Left forelimb (tissue), 1 donor: ENCODE measurements around the gene TAF3.
"Not testable (repeated sequence)": the region's sequence is repeated elsewhere in the genome, so short reads cannot be mapped to it uniquely, and the experiment has no call there.

Experiments used
- DNase-seq: peaks from one replicate; pipeline ENCODE4 v3.0.0-alpha.2; 2018; ENCODE audit warnings: low spot score

TAF3 gene

DNA sequence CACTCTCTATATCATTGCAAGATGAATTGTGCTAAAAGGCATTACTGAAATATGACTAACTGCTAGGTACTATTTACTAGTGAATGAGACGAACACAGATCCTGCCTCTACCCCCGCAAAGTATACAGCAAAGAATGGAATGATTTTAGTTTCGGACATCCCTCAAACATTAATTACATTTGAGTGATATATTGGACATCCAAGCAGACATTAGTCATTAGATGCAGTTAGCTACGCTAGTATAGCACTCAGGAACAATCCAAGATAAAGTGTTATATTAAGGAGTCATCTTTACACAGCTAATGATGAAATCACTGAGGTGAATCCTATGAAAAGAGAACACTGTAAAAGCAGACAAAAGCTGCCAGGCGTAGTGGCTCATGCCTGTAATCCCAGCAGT is 7.3 kb upstream of the TAF3 start:
- DNase-seq, result no peak

DNA sequence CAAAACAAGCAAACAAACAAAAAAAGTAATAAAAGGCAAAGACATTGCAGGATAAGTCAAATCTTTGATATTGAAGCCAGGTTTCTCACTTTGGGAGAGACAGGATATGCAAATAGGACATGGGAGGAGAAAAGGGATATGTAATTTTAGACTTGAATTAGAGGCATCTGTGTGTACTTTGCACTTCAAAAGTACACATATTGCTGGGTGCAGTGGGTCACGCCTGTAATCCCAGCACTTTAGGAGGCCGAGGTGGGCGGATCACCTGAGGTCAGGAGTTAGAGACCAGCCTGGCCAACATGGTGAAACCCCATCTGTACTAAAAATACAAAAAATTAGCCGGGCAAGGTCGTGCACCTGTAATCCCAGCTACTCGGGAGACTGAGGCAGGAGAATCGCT is 6.6 kb upstream of the TAF3 start:
- DNase-seq, result not testable (repeated sequence)

DNA sequence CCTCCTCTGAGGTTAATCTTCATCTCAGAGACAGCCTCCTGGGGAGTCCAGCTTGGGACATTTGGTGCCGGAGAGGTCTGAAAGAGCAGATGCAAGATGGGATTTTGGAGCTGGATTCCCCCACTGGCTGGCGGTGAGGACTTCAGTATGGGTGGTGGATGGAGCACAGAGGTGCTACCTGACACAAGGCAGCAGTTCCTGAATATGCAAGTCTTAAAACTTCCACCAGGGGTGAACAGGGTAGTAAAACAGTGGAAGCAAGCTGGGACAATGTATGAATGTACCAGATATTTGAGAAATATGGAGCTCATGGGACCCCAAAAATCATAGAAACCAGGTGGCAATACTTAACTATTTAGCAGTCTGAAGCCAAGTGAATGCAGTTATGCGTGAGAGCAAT is 4.8 kb upstream of the TAF3 start:
- no peak for DNase-seq

DNA sequence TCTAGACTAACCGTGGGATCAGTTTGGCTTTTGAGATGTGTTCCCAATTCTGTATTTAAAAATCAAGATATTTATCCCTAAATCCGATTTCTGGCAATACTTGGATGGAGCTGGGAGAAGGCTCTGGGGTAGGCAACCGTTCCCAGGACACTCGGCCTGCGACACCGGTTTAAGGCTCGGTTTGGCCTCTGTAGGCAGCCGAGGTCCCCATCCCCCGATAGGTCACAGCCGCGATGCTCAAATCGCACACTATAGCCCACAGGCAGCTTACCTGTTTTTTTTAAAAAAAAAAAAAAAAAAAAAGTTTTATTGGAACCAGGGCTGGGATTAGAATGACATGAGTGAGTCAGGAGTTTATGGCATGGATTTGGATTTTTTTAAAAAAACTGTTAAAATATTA is 729 bp upstream of the TAF3 start:
- no peak for DNase-seq

GRCh38 chr10:7817984-7818294 is 366 bp upstream of the TAF3 start:
- DNase-seq, result no peak

GRCh38 chr10:7819121-7819460 is 786 bp downstream of the TAF3 start:
- DNase-seq, result no peak

GRCh38 chr10:7824251-7824650 is 5.9 kb downstream of the TAF3 start:
- DNase-seq, result no peak

DNA sequence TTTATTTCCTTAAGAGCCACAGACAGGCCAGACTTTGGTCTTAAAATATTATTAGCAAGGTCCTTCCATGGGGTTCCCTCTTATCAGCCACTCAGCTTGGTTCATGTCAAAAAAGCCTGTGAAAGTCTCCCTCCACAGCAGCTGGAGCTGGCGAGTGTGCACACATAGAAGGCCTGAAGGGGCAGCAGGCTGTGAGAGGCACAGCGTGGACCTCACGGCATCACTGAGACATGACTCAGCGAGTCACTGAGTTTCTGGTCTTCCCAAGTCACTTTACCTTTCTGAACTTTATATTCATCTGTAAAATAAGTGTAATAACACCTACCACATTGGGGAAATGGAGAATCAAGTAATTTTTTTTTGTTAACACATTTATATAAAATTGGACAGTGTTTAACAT is 8.7 kb downstream of the TAF3 start:
- no peak for DNase-seq

DNA sequence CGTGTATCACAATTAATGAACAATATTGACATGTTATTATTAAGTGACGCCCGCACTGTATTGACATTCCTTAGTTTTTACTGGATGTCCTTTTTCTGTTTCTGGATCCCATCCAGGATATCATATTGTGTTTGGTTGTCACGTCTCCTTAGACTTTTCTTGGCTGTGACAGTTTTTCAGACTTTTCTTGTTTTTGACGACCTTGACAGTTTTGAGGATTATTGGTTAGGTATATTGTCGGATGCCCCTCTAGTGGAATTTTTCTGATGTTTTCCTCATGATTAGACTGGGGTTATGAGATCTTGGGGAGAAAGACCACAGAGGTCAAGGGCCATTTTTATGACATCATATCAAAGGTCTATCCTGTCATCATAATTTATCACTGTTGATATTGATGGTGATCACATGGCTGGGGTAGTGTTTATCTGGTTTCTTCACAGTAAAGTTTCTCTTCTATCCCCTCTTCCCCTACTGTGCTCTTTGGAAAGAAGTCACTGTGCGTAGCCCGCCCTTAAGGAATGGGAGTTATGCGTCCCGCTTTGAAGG is 11.1 kb downstream of the TAF3 start:
- no peak for DNase-seq

DNA sequence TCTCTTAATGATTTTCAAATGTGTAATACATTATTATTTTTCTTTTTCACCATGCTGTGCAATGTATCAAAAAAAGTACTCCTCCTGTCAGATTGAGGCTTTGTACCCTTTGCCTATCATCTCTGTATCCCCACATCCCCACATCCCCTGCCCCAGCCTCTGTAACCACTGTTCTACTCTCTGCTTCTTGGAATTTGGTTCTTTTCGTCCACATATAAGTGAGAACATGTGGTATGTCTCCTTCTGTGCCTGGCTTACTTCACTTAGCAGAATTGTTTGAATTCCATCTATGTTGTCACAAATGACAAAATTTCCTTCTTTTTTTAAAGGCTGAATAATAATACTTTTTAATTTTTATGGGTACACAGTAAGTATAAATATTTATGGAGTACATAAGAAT is 13.8 kb downstream of the TAF3 start:
- no peak for DNase-seq

GRCh38 chr10:7833210-7833609 is 14.9 kb downstream of the TAF3 start:
- no peak for DNase-seq

GRCh38 chr10:7834262-7834661 is 16.0 kb downstream of the TAF3 start:
- DNase-seq, result no peak

- no peak for DNase-seq
Observed at GRCh38 chr10:7836571-7836970, 18.3 kb downstream of the TAF3 start.

GRCh38 chr10:7846591-7846990 is 28.3 kb downstream of the TAF3 start:
- no peak for DNase-seq

DNA sequence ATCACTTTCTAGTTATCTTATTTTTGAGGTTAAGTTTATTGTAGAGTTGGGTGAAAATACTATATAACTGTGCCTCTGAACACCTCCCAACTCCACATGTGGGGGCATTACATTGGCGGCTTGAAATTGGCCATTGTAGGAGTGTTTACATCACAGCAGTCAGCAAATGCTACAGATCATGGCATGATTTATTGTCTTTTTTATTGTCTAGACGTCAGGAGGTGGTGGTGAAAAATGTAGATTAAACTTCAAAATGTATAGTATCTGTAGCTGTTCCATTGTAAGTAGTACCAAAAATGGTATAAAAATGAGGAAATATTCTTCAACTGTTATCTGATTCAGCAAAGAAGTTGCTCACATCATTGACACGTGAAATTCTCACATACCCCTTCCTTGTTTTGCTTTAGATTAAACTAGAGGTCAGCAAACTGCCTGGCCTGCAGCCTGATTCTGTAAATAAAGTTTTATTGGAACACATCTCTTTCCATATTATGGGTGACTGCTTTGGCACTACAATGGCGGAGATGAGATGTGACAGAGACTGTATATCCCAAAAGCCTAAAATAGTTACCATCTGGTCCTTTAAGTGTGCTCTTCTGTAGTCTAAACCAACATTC is 35.0 kb downstream of the TAF3 start:
- DNase-seq, result no peak

DNA sequence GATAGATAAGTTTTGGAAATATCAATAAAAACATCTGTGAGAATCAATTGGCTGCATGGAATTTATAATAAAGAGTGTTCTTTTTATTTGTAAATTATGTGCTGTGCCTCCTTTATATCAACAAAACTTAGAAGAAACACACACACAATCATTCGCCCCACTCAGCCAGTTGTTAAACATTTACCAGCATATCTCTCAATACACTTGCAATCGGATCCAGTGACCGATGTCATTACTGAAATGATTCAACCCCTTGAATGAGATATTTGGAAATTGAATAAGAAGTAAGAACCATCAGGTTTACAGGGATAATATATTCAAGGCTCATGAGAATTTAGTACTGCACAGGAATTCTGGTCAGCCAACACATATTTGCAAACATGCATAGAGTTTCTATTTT is 35.6 kb downstream of the TAF3 start:
- no peak for DNase-seq

DNA sequence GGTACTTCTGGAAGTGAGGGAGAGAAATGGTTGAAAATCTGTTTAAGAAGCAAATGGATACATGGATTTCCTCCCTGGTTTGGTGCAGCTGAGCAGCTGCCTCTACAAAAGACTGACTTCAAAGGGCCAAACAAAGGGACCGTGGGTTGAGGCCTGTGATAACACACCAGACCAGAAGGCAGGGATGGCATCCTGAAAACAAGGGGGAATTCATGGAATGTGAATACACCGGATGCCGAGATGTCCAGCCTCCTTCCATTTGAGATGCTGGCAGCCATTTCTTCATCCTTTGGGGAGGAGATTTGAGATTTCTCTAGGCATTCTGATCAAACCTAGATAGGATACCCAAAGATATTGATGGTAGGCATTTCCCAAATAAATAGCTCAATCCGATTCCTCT is 36.9 kb downstream of the TAF3 start:
- DNase-seq, result no peak

DNA sequence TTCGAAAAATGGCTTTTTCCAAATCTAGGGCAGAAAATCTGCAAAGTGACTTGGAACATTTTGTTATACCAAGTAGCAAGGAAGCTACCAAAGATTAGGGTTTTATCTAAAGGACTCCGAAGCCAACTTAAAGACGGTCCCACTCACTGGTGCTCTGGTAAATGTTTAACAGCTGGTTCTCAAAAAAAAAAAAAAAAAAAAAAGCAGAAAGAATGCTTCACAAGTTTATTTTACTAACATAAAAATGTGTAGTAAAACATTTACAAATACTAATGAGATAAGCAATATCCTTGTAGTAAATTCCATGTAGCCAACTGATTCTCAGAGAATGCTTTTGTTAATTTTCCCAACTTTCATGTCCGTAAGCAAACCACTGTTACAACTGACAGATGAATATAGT is 38.4 kb downstream of the TAF3 start:
- no peak for DNase-seq

- no peak for DNase-seq
Observed at GRCh38 chr10:7857262-7857661, 39.0 kb downstream of the TAF3 start.

- DNase-seq, result no peak
Observed at GRCh38 chr10:7861509-7862120, 43.3 kb downstream of the TAF3 start.

DNA sequence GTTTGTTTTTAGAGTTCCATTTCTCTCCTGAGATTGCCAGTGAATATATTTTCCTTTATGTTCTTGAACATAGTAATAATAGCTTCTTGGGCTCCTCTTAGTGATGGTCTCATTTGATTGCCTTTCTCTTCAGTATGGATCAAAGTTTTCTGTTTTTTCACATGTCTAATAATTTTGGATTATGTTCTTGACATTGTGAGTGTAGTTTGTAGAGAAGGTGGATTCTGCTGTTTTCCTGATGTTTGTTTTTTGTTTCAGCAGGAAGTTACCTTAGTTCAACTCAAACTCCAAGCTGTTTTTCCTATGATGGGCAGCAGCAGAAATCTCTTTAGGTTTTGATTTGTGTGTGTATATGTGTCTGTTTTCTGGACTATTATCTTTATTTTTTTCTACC is 43.8 kb downstream of the TAF3 start:
- no peak for DNase-seq

DNA sequence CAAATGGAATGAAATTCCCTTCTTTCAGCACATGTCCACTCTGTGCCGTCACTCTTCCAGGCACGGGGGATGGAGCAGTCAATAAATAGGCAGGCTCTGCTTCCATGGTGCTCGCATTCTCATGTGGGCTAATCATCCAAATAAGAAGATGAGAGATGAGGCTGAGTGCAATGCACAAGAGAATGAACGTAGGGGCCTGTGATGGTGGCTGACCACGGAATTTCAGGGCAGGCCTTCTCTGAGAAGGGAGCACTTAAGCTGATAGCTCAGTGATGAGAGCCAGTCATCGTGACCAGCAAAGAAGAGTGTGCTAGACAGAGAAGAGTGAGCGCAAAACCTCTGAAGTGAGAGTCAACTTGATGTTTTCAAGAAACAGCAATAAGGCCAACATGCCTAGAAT is 47.9 kb downstream of the TAF3 start:
- no peak for DNase-seq

GRCh38 chr10:7872041-7872442 is 53.7 kb downstream of the TAF3 start:
- no peak for DNase-seq

DNA sequence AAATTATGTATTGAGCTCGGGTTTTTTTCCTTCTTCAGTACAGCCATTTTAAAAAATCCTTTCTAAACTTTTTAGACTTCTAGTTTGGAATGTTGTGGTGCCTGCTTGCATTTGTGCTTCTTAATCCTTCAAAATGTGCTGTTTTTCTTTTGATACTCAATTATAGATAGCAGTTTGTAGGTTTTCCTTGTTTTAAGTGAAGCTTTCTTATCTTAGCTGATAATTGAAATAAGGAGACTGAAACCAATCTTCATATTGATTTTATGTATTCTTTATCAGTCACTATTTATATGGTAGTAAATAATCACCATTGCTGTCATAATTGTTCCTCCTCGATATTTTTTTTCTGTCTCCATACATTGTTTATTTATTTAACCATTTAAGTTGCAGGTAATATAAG is 56.6 kb downstream of the TAF3 start:
- no peak for DNase-seq
